ENCODE data around the gene SPRYD4.
"Not testable (repeated sequence)": the region's sequence is repeated elsewhere in the genome, so short reads cannot be mapped to it uniquely, and the experiment has no call there.

DNA sequence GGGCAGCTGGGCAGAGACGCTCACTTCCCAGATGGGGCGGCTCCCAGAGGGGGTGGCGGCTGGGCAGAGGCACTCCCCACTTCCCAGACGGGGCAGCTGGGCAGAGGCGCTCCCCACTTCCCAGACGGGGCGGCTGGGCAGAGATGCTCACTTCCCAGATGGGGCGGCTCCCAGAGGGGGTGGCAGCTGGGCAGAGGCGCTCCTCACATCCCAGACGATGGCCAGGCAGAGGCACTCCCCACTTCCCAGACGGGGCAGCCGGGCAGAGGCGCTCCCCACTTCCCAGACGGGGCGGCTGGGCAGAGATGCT lies 25.7 kb downstream of the SPRYD4 start:
- TF ChIP-seq, protein P1, sequence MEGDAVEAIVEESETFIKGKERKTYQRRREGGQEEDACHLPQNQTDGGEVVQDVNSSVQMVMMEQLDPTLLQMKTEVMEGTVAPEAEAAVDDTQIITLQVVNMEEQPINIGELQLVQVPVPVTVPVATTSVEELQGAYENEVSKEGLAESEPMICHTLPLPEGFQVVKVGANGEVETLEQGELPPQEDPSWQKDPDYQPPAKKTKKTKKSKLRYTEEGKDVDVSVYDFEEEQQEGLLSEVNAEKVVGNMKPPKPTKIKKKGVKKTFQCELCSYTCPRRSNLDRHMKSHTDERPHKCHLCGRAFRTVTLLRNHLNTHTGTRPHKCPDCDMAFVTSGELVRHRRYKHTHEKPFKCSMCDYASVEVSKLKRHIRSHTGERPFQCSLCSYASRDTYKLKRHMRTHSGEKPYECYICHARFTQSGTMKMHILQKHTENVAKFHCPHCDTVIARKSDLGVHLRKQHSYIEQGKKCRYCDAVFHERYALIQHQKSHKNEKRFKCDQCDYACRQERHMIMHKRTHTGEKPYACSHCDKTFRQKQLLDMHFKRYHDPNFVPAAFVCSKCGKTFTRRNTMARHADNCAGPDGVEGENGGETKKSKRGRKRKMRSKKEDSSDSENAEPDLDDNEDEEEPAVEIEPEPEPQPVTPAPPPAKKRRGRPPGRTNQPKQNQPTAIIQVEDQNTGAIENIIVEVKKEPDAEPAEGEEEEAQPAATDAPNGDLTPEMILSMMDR (IDR thresholded peaks at IDR 0.05): not testable (repeated sequence)
- not testable (repeated sequence) for TF ChIP-seq POLR2A (IDR thresholded peaks at IDR 0.05)

Measured in heart left ventricle (tissue), 13 donors.